CD4-positive, alpha-beta T cell (primary cell): Measurements from ENCODE around the gene RGN. TPM values are rescaled to one million over a fixed set of nuclear protein-coding genes. Genes with fewer than 3 reads are reported as not detected.

ENCODE experiments used
- ATAC-seq: fragments of 200-7000 bp; cut with Tn5 transposase; one replicate; pipeline ENCODE4 v1.10.0; 2022; ENCODE audit warnings: mild to moderate bottlenecking; ENCODE audit not compliant: poor library complexity
- CTCF ChIA-PET: fragments of 350-600 bp; sonication (Branson Sonifier 250); formaldehyde crosslinking; loops from one replicate; lab custom pipeline; 2021; ENCODE audit warnings: antibody characterized with exemption, inconsistent platforms; lab: Charles Lee
- POLR2A ChIA-PET: fragments of 350-600 bp; sonication (Branson Sonifier 250); formaldehyde crosslinking; loops from one replicate; lab custom pipeline; 2021; ENCODE audit warnings: antibody characterized with exemption, inconsistent platforms; lab: Charles Lee
- DNase-seq, 14 experiments: peaks; one replicate each; pipeline ENCODE4 v3.0.0-alpha.2; 2013 to 2020; ENCODE audit warnings: mixed read lengths in 2 of 14
- H3K27ac ChIP-seq, 2 donors: one replicate each; pipeline versions ENCODE4 v1.5.1 to v1.7.0; 2013; ENCODE audit warnings: low read length in 2 of 2, low read depth in 1 of 2, mild to moderate bottlenecking in 1 of 2
- H3K27me3 ChIP-seq, 2 experiments: 1 replicate in 1 of 2; 2 replicates in 1 of 2; pipeline versions ENCODE4 v1.6.1 to v1.7.0; 2013; ENCODE audit warnings: low read length in 2 of 2, control low read depth in 1 of 2, mild to moderate bottlenecking in 1 of 2, moderate library complexity in 1 of 2; ENCODE audit not compliant: insufficient read depth in 2 of 2, control insufficient read depth in 1 of 2
- H3K36me3 ChIP-seq: one replicate; pipeline ENCODE4 v1.6.1; 2013; ENCODE audit warnings: low read length, control low read depth; ENCODE audit not compliant: insufficient read depth
- H3K4me1 ChIP-seq: one replicate; pipeline ENCODE4 v1.6.1; 2013; ENCODE audit warnings: low read length, control low read depth; ENCODE audit not compliant: insufficient read depth
- H3K4me3 ChIP-seq: one replicate; pipeline ENCODE4 v1.5.1; 2013; ENCODE audit warnings: mild to moderate bottlenecking, low read length, moderate library complexity
- H3K9me3 ChIP-seq, 2 experiments: 1 replicate in 1 of 2; 2 replicates in 1 of 2; pipeline versions ENCODE4 v1.6.1 to v1.7.0; 2013; ENCODE audit warnings: low read length in 2 of 2, mild to moderate bottlenecking in 2 of 2, control low read depth in 1 of 2, moderate library complexity in 1 of 2; ENCODE audit not compliant: control insufficient read depth in 1 of 2, insufficient read depth in 1 of 2
- H3K27ac Mint-ChIP-seq: one replicate; pipeline ENCODE4 v1.8.0; 2020; ENCODE audit warnings: mixed read lengths
- H3K27me3 Mint-ChIP-seq: one replicate; pipeline ENCODE4 v1.8.0; 2021; ENCODE audit warnings: mixed read lengths
- H3K36me3 Mint-ChIP-seq: one replicate; pipeline ENCODE4 v1.8.0; 2021; ENCODE audit warnings: low read depth, mixed read lengths
- H3K4me1 Mint-ChIP-seq: one replicate; pipeline ENCODE4 v1.8.0; 2021; ENCODE audit warnings: low read depth, mixed read lengths
- H3K4me3 Mint-ChIP-seq: one replicate; pipeline ENCODE4 v1.8.0; 2020; ENCODE audit warnings: mild to moderate bottlenecking, mixed read lengths
- H3K9me3 Mint-ChIP-seq: one replicate; pipeline ENCODE4 v1.8.0; 2020; ENCODE audit warnings: mixed read lengths
- intact Hi-C, 2 experiments: fragments of 100-400 bp; cut with DNase I in 1 of 2; cut with micrococcal nuclease in 1 of 2; formaldehyde crosslinking; loops; one replicate each; pipeline versions ENCODE4 v1.15.1 to v1.9.0; 2023 to 2025; cut with DNase I, micrococcal nuclease
- total RNA-seq, 174 experiments: library from RNA in 2 of 174; stranded (reverse) in 2 of 174; gene quantifications; one replicate each; pipeline ENCODE4 v1.2.3 and lab custom pipeline; 2021 to 2026
- TF ChIP-seq, protein P1 (sequence below): fragments of 200-600 bp; IDR thresholded peaks from one replicate; pipeline ENCODE4 v1.8.0; 2022; ENCODE audit warnings: antibody characterized with exemption, mild to moderate bottlenecking

RGN gene
- total RNA-seq, 2 experiments from 2014 or later, result not detected

DNA sequence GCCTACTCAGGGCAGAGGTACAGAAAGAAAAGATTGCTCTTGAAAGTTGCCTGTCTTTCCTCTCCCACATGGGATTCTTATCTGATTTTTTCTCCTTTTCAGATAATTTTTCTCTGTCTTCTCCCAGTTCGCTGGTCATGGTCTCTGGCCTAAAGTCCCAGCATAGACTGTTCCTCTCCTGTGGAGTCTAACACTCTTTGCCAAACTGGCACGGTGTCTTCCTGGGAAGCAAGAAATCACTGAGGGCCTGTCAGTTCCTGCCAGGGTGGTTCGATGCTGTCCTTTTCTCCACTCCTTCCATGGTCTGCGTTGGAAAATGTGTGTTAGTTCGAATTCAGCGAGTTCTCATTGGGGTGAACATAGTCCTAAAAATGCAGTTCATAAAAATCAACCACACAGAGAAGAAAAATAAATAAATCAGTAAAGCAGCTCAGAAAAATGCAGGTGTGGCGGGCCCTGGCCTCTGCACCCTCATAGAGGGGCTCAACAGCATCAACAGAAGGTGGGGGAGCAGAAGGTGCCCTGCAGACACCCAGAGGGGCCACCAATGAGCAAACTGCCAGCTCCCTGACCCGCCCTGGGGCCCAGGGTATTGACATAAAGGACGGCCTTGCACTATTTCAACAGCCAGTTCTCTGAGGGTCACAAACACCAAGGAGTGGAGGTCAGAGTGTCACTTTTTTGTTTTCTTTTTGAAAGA is 2.1 kb downstream of the RGN start:
- CTCF ChIA-PET, result interaction anchor here (0.8 kb wide), 1 partner anchor 13 kb away, joined by 3 read pairs; no protein-coding TSS in a partner anchor
- intact Hi-C loops, result no loop called here
- POLR2A ChIA-PET, result no interaction called here
- Histone ChIP-seq H3K9me3 (no peaks in the 10 kb centered on the region), H3K27me3 (no peaks in the 10 kb centered on the region), H3K4me1 (no peaks in the 10 kb centered on the region), H3K36me3 (no peaks in the 10 kb centered on the region), H3K4me3 (no peak overlapping the region), H3K27ac (no peak overlapping the region)
- no peaks in the 10 kb centered on the region for H3K9me3 Mint-ChIP-seq
- TF ChIP-seq, protein P1, sequence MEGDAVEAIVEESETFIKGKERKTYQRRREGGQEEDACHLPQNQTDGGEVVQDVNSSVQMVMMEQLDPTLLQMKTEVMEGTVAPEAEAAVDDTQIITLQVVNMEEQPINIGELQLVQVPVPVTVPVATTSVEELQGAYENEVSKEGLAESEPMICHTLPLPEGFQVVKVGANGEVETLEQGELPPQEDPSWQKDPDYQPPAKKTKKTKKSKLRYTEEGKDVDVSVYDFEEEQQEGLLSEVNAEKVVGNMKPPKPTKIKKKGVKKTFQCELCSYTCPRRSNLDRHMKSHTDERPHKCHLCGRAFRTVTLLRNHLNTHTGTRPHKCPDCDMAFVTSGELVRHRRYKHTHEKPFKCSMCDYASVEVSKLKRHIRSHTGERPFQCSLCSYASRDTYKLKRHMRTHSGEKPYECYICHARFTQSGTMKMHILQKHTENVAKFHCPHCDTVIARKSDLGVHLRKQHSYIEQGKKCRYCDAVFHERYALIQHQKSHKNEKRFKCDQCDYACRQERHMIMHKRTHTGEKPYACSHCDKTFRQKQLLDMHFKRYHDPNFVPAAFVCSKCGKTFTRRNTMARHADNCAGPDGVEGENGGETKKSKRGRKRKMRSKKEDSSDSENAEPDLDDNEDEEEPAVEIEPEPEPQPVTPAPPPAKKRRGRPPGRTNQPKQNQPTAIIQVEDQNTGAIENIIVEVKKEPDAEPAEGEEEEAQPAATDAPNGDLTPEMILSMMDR, result no peak
- no peak for ATAC-seq
- H3K4me3 Mint-ChIP-seq, result no peak overlapping the region
- no peaks in the 10 kb centered on the region for H3K4me1 Mint-ChIP-seq
- no peaks in the 10 kb centered on the region for H3K27me3 Mint-ChIP-seq
- H3K36me3 Mint-ChIP-seq, result no peaks in the 10 kb centered on the region
- no peak overlapping the region for H3K27ac Mint-ChIP-seq
- DNase-seq, result no peak

DNA sequence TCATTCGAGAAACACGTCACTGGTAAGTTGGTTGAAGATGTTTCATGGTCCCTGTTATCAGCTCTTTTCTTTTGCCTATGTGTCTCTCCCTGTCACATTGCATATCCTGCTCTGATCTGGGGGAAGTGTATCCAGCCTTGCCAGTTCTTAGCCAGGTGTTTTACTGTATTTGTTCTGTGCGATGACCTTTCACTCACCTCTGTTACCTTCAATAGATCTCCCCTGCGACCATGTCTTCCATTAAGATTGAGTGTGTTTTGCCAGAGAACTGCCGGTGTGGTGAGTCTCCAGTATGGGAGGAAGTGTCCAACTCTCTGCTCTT is 2.6 kb downstream of the RGN start:
- Histone ChIP-seq H3K27ac (no peak overlapping the region), H3K9me3 (no peaks in the 10 kb centered on the region), H3K27me3 (no peaks in the 10 kb centered on the region), H3K36me3 (no peaks in the 10 kb centered on the region), H3K4me3 (no peak overlapping the region), H3K4me1 (no peaks in the 10 kb centered on the region)
- Mint-ChIP-seq H3K4me1 (no peaks in the 10 kb centered on the region), H3K27me3 (no peaks in the 10 kb centered on the region), H3K27ac (no peak overlapping the region), H3K36me3 (no peaks in the 10 kb centered on the region), H3K4me3 (no peak overlapping the region), H3K9me3 (no peaks in the 10 kb centered on the region)
- ATAC-seq (no peak), DNase-seq (no peak)
- ChIA-PET CTCF (no interaction called here), POLR2A (no interaction called here)
- intact Hi-C loops, result no loop called here
- TF ChIP-seq, protein P1, result no peak

DNA sequence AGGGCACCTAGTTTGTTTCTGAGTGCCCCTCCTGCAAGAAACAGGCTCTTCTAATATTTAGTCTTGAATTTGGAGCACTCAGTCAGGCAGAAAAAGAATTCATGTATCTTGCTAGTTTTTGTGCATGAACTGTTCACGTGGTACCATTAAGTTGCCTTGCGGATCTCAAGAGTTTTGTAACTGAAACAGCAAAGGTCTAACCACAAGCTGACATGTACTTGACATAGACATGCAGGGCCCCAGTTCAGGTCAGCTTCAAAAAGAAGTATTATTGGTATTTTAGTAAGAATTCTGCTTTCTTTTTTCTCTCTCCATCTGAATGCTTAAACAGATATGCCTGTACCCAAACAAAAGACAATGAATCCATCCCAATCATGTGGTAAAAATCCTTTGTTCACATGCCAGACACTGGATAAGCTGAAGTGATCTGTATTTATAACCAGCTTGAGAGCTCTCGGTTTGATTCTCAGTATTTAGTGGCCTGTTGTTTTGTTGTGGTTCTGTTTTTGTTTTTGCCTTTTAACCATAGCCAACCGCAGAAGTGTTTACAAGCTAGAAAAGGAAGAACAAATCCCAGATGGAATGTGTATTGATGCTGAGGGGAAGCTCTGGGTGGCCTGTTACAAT is 13.0 kb downstream of the RGN start:
- ChIA-PET POLR2A (no interaction called here), CTCF (no interaction called here)
- no peaks in the 10 kb centered on the region for H3K4me1 ChIP-seq
- H3K4me3 ChIP-seq, result no peak overlapping the region
- no peaks in the 10 kb centered on the region for H3K36me3 Mint-ChIP-seq
- no peaks in the 10 kb centered on the region for H3K9me3 Mint-ChIP-seq
- no peak overlapping the region for H3K27ac ChIP-seq
- TF ChIP-seq, protein P1, result no peak
- no peak overlapping the region for H3K4me3 Mint-ChIP-seq
- no peaks in the 10 kb centered on the region for H3K27me3 ChIP-seq
- H3K9me3 ChIP-seq, result no peaks in the 10 kb centered on the region
- H3K4me1 Mint-ChIP-seq, result peaks cover 16% of the 10 kb centered on the region
- ATAC-seq (no peak), DNase-seq (peak in 2 of 14 experiments; percentile 0 to 3)
- no peaks in the 10 kb centered on the region for H3K36me3 ChIP-seq
- intact Hi-C loops, result loop anchor here (5.0 to 10.0 kb wide), 2 partner anchors 186 to 334 kb away; partner anchors contain the start of gene SLC9A7 (in 1 of the 2)
- no peaks in the 10 kb centered on the region for H3K27me3 Mint-ChIP-seq
- H3K27ac Mint-ChIP-seq, result peak overlapping the region; percentile 17
